H1 (cell line): Measurements from ENCODE around the gene SERPINA6.

Experiments
- ASH2L ChIP-seq: fragments of 200-600, 300-600 bp; sonication (generic); IDR thresholded peaks from one replicate; pipeline ENCODE4 v1.7.1; 2017; ENCODE audit warnings: low read length
- CHD1 ChIP-seq: IDR thresholded peaks from 2 replicates; pipeline ENCODE4 v1.6.1; 2012; ENCODE audit warnings: low read depth, low read length, improper control_type of control experiment
- CTBP2 ChIP-seq: IDR thresholded peaks from 2 replicates; pipeline ENCODE4 v1.7.0; 2011; ENCODE audit warnings: borderline replicate concordance, mild to moderate bottlenecking, moderate library complexity, mixed read lengths, low read length; ENCODE audit not compliant: insufficient read depth, insufficient read length
- EP300 ChIP-seq, 2 experiments: IDR thresholded peaks; 1 replicate in 1 of 2; 2 replicates in 1 of 2; pipeline ENCODE4 v1.6.1; 2011 to 2012; ENCODE audit warnings: low read depth in 2 of 2, low read length in 2 of 2, mild to moderate bottlenecking in 2 of 2, borderline replicate concordance in 1 of 2, inconsistent platforms in 1 of 2, moderate library complexity in 1 of 2
- HDAC2 ChIP-seq, 2 experiments: fragments of 300-600 bp in 1 of 2; sonication (generic) in 1 of 2; IDR thresholded peaks; 2 replicates each; pipeline ENCODE4 v1.6.1; 2011 to 2012; ENCODE audit warnings: low read depth in 2 of 2, low read length in 2 of 2, mild to moderate bottlenecking in 2 of 2, moderate library complexity in 2 of 2, borderline replicate concordance in 1 of 2, inconsistent platforms in 1 of 2
- JUN ChIP-seq: IDR thresholded peaks from 2 replicates; pipeline ENCODE4 v1.6.1; 2011; ENCODE audit warnings: low read depth, mild to moderate bottlenecking, improper control_type of control experiment, low read length
- JUND ChIP-seq: IDR thresholded peaks from 2 replicates; pipeline ENCODE4 v1.6.1; 2011; ENCODE audit warnings: mild to moderate bottlenecking, improper control_type of control experiment, low read length
- POLR2A ChIP-seq, 2 experiments: IDR thresholded peaks; 1 replicate in 1 of 2; 2 replicates in 1 of 2; pipeline ENCODE4 v1.6.1; 2011; ENCODE audit warnings: low read depth in 2 of 2, low read length in 2 of 2, mild to moderate bottlenecking in 2 of 2; ENCODE audit errors: control extremely low read depth in 1 of 2
- POLR2AphosphoS5 ChIP-seq: IDR thresholded peaks from 2 replicates; pipeline ENCODE4 v1.6.1; 2011; ENCODE audit warnings: low read depth, low read length
- SIRT6 ChIP-seq: IDR thresholded peaks from one replicate; pipeline ENCODE4 v1.7.1; 2012; ENCODE audit warnings: low read length, inconsistent platforms
- SRF ChIP-seq: IDR thresholded peaks from 2 replicates; pipeline ENCODE4 v1.6.1; 2011; ENCODE audit warnings: mild to moderate bottlenecking, low read depth, low read length, moderate library complexity
- SUZ12 ChIP-seq: fragments of 200-600 bp; sonication (generic); IDR thresholded peaks from 2 replicates; pipeline ENCODE4 v1.6.1; 2012; ENCODE audit warnings: mild to moderate bottlenecking, inconsistent platforms, low read length, moderate library complexity, mixed read lengths
- TF ChIP-seq, protein P1 (sequence below), 3 experiments: IDR thresholded peaks; 1 replicate in 2 of 3; 2 replicates in 1 of 3; pipeline versions ENCODE4 v1.5.1 to v1.6.1; 2011; ENCODE audit warnings: low read length in 3 of 3, mild to moderate bottlenecking in 3 of 3, inconsistent platforms in 2 of 3, low read depth in 1 of 3, moderate library complexity in 1 of 3; ENCODE audit not compliant: insufficient read depth in 1 of 3; ENCODE audit errors: control extremely low read depth in 1 of 3
- TF ChIP-seq, protein P2 (sequence below): IDR thresholded peaks from 2 replicates; pipeline ENCODE4 v1.6.1; 2012; ENCODE audit warnings: low read length, inconsistent platforms

GRCh38 chr14:94267352-94267751, 55.8 kb downstream of the SERPINA6 start:
- TF ChIP-seq, protein P1, sequence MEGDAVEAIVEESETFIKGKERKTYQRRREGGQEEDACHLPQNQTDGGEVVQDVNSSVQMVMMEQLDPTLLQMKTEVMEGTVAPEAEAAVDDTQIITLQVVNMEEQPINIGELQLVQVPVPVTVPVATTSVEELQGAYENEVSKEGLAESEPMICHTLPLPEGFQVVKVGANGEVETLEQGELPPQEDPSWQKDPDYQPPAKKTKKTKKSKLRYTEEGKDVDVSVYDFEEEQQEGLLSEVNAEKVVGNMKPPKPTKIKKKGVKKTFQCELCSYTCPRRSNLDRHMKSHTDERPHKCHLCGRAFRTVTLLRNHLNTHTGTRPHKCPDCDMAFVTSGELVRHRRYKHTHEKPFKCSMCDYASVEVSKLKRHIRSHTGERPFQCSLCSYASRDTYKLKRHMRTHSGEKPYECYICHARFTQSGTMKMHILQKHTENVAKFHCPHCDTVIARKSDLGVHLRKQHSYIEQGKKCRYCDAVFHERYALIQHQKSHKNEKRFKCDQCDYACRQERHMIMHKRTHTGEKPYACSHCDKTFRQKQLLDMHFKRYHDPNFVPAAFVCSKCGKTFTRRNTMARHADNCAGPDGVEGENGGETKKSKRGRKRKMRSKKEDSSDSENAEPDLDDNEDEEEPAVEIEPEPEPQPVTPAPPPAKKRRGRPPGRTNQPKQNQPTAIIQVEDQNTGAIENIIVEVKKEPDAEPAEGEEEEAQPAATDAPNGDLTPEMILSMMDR (IDR thresholded peaks at IDR 0.05; ENCODE audit: control extremely low read depth in 1 of 3, insufficient read depth in 1 of 3, low read depth in 1 of 3, low read length in 3 of 3), result no peak
- TF ChIP-seq SRF, result no peak
- TF ChIP-seq CHD1, result no peak
- TF ChIP-seq SUZ12, result no peak
- TF ChIP-seq POLR2A (IDR thresholded peaks at IDR 0.05; ENCODE audit: control extremely low read depth in 1 of 2, low read depth in 2 of 2, low read length in 2 of 2), result no peak
- TF ChIP-seq EP300 (IDR thresholded peaks at IDR 0.05; ENCODE audit: borderline replicate concordance in 1 of 2, low read depth in 2 of 2, low read length in 2 of 2), result no peak
- TF ChIP-seq POLR2AphosphoS5, result no peak
- TF ChIP-seq, protein P2, sequence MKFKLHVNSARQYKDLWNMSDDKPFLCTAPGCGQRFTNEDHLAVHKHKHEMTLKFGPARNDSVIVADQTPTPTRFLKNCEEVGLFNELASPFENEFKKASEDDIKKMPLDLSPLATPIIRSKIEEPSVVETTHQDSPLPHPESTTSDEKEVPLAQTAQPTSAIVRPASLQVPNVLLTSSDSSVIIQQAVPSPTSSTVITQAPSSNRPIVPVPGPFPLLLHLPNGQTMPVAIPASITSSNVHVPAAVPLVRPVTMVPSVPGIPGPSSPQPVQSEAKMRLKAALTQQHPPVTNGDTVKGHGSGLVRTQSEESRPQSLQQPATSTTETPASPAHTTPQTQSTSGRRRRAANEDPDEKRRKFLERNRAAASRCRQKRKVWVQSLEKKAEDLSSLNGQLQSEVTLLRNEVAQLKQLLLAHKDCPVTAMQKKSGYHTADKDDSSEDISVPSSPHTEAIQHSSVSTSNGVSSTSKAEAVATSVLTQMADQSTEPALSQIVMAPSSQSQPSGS, result no peak
- no peak for TF ChIP-seq JUND
- no peak for TF ChIP-seq SIRT6
- no peak for TF ChIP-seq JUN
- no peak for TF ChIP-seq ASH2L
- TF ChIP-seq HDAC2 (IDR thresholded peaks at IDR 0.05; ENCODE audit: borderline replicate concordance in 1 of 2, low read depth in 2 of 2, low read length in 2 of 2), result no peak
- no peak for TF ChIP-seq CTBP2
